ENCODE data around the gene KLF13. TPM values are rescaled to one million over a fixed set of nuclear protein-coding genes. Genes with fewer than 3 reads are reported as not detected.

KLF13 gene
- total RNA-seq, 1 donor from 2014 or later, result 41.8 TPM

DNA sequence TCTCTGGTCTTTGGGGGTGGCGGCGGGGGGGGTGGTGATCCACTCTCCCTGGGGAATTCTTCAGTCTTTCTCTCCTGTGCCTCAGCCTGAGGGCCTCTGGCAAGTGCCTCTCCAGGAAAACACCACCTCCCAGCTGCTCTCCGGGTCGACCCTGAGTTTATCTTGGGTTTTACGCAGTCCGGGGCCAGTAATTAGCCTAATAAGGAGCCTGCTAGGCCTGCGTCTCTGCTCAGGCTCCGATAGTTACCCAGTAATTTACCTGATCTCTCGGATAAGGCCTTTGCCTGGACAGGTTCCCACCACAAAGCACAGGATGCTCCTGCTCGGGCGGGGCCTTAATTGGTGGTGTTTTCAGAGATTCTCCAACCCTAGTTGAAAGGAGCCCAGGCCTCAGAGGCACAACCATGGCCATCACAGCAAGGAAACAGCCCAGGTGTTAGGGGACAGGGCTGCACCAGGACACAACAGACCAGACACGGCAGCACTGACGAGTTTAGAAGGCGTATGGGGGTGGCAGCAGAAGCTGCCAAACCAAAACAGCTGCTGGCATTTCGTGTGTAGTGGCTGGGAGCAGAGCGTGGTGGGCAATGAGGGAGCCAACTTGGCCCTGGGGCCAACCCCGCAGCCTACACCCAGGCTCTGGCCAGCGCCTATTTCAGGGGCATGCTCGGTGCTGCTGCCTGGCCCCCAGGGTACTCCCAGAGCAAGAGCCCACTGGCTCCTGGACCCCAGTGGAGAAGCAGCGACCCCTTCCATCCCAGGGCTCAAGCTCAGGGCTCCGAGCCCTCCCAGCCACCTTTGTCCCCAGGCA lies 71.4 kb downstream of the KLF13 start:
- DNase-seq (ENCODE audit: low spot score), result no peak

DNA sequence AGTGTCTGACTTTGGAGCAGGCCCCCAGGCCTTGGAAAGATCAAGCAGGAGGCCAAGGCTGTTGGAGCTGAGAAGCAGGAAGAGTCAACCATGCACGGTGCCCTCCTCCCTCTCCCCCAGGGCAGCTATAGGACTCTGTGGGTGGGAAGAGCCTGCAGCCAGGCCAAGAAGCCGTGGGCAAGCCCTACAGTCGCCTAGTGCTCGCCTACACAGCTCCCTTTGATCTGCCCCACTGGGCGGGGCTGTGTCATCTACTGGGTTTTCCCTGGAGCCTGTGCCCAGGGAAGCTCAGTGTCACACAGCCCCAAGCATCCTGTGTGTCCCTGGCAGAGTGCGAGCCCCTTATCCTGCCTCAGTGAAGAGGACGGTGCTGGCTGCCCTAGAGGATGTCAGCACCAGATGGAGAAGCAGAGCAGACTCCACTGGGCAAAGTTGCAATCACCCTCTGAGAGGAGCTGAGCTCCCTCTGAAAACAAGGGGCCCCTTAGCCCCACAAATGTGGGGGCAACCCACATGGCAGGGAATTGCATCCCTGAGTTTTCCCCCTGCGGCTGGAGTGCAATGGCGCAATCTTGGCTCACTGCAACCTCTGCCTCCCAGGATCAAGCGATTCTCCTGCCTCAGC lies 72.2 kb downstream of the KLF13 start:
- no peak for DNase-seq (ENCODE audit: low spot score)

DNA sequence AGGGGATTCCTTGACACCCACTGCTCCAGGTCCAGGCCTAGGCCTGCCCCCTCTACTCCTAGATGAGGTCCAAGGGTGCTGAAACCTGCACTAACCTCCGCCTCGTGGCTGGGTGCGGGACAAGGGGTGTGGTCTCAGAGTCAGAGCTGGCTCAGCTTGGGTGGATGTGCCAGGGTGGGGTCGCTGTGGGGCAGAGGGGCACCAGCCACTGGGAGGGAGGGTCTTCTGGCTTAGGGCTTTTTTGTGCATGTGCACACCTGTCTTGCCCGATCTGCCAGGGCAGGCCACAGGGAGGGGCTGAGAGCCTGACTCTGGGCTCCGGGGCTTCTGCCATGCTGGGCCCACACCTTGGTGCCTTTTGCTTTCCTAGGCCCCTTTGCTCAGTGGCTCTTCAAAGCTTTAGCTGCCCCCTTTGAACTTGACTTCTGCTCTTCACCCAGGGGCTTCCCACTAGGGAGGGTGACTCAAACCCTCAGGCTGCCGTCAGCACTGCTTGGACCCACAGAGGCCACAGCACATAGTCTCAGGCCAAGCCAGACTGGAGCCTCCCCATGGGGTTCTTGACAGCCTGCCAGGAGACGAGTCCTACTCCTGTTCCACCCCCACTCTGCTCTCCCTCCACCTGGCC lies 73.0 kb downstream of the KLF13 start:
- DNase-seq (ENCODE audit: low spot score), result no peak

DNA sequence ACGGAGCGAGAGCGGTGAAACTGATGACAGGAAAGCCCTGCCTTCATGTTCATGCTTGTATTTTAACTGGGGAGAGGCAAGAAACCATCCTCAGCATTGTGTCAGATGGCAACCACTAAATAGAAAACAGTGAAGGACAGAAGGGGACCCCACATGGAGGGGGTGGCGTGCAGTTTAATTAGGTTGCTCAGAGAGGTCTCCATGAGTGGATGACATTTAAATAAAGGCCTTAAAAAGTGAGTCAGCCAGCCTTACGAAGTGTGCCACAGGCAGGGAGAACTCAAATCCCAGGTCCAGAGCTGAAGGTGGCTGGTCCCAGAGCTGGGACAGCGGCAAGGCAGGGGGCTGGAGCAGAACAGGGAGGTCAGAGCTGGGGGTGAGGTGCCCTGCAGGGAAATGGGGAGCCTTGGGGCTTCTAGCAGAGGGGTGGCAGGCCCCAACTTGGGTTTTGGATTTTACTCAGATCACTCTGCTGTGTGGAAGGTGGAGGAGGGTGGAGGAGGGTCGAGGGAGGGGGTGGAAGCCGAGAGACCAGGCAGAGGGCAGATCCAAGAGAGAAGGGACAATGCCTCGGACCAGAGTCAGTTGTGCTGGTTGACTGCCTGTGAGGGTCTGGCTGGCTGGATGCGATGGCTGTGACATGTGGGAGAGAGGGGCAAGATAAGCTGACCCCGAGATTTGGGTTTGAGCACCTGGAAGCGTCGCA lies 73.7 kb downstream of the KLF13 start:
- no peak for DNase-seq (ENCODE audit: low spot score)

DNA sequence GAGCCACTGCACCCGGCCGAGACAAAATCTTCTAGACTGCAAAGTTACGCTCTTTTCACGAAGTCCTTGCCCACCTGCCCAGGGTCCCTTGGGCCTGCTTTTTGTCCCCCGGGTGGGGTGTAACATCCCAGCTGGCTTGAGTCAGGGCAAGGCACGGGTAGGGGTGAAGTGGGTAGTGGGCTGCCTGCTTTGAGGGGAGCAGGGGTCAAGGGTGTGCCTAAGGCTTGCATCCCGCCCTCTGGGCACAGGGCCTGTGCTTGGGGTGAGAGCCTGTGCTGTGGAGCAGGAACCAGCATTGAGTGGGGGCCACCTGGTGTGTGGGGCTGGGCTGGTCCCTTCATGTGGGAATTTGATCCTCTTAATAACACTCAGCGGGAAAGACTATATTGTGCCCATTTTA lies 74.6 kb downstream of the KLF13 start:
- no peak for DNase-seq (ENCODE audit: low spot score)

DNA sequence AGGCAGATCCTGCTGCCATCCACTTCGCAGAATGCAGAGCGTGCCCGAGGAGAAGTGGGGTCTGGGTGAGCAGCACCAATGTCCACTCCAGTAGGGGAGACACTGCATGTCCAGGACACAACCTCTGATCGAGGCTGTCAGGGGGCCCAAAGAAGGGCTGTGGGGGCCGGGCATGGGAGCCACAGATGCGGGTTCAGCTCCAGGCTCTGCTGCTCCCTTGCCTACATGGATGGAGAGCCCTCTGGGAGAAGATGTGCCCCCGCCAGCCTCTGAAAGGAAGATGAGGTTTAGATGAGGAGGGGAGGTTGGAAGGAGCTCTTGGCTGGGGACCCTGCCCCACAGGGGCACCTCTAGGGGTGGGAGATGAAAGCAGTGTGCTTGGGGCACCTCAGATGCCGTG lies 75.4 kb downstream of the KLF13 start:
- no peak for DNase-seq (ENCODE audit: low spot score)

DNA sequence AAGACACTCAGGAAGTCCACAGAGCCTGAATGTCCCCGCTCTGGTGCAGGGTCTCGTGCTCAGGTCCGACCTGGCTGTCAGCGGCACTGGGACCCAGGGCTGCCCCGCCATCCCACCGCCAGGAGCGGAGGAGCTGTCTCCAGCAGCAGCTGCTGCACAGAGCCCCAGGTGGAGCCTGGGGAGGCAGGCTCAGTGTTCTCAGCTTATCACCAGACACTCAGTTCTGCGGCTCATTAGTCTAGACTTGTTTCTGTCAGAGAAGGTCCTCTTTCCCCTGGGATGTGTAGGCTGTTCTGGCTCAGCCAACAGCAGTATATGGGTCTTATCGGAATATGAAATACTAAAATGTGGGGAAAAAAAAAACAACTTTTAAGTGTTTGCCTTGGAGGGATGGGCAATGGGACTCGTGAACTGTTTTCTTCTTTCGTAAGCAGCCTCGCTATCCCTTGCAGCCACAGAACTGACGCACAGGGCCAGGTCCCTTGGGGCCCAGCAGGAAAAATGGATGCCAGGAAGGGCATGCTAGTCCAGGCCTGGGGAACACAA lies 75.9 kb downstream of the KLF13 start:
- DNase-seq (ENCODE audit: low spot score), result no peak

DNA sequence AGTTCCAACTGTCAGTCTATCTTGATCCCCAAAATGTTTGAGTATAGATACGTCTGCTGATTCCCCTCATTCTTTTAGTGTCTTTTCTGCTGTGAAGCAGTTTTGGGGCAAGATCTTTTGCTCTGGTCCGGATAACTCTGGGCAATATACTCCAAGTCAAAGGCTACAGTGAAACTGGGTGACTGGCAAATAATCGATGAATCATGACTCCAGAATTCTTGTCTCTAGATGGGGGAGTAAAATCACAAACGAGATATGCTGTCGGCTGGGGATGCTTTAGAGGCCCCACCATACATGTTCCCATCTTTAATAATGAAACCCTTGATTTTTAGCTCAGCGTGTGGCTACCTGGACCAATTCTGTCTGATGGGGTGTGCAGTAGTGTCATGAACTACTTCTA lies 76.5 kb downstream of the KLF13 start:
- no peak for DNase-seq (ENCODE audit: low spot score)

DNA sequence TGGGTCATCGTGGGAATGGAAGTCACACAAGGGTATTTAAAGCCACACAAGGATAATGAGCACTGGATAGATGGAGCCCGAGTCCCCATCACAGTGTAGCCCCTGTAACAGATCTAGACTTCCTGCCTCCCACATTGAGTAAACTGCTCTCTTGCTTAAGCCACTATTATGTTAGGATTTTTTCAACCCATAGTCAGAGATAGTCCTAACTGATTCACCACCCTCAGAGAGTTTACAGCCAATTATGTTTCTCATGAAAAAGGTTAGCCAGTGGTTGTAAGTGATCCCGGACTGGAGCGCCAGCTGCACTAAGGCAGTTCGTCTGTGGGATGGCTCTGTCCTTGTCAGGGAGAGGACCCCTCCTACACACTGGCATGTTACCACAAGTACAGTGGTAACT lies 77.0 kb downstream of the KLF13 start:
- DNase-seq (ENCODE audit: low spot score), result no peak

DNA sequence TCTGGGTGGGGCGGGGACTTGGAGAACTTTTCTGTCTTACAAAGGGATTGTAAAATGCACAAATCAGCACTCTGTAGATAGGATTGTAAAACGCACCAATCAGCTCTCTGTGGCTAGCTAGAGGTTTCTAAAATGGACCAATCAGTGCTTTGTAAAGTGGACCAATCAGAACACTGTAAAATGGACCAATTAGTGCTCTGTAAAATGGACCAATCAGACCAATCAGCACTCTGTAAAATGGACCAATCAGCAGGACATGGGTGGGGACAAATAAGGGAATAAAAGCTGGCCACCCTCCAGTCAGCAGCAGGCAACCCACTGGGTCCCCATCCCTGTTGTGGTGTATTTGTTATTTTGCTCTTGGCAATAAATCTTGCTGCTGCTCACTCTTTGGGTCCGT lies 77.7 kb downstream of the KLF13 start:
- DNase-seq (ENCODE audit: low spot score), result no peak

DNA sequence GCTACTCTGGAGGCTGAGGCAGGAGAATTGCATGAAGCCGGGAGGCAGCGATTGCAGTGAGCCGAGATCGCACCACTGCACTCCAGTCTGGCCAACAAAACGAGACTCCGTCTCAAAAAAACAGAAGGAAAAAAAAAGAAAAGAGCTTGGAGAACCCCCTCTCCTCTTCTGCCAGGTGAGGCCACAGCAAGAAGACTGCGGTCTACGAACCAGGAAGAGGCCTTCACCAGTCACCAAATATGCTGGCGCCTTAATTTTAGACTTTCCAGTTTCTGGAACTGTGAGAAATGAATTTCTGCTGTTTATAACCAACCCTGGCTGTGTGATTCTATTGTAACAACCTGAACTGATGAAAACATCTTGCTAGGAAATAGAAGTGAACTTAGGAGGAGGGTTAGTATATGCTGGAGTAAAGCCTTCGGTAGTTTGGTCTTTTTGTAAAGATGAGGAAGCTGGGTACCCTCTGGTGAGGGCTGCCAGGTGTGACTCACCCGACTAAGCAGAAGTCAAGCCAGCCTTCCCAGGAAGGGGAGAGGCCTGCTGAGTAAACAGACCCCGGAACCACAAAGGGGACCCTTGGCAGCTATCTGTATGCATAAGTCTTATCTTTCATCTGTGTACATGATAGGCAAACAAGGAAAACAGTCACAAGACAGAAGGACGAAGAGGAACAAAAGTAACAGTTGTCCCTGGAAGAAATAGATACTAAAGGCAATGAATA lies 78.7 kb downstream of the KLF13 start:
- no peak for DNase-seq (ENCODE audit: low spot score)

DNA sequence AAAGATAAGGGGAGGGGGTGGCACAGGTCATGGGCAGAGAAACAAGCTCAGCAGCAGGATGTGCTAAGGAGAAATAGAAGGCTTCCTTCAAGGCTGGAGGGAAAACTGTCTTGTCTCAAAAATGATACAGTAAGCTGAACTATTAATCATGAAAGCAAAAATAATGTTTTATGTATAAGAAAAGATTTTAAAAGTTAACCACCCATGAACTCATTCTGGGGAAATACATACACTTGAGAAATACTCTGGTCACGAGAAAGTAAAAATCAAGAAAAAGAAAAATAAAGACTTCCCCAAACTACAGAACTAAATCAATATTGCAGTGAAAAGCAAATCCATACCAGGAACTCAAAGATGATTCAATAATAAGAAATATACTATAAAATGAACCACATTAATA lies 80.7 kb downstream of the KLF13 start:
- no peak for DNase-seq (ENCODE audit: low spot score)

DNA sequence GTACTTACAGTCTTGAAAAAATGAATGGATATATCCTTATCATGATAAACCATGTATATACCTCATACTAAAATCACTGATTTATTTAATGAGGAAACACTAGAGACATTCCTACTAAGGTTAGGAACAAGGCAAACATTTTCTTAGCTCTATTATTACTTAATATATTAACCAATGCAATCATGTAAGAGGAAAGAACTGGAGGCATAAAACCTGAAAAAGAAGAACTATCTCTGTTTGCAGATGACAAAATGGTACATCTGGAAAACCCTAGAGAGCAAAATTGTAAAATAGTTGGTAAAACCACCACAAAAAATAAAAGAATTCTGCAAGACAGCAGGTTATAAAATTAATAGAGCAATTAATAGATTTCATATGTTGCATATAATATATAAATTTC lies 81.2 kb downstream of the KLF13 start:
- DNase-seq (ENCODE audit: low spot score), result no peak

DNA sequence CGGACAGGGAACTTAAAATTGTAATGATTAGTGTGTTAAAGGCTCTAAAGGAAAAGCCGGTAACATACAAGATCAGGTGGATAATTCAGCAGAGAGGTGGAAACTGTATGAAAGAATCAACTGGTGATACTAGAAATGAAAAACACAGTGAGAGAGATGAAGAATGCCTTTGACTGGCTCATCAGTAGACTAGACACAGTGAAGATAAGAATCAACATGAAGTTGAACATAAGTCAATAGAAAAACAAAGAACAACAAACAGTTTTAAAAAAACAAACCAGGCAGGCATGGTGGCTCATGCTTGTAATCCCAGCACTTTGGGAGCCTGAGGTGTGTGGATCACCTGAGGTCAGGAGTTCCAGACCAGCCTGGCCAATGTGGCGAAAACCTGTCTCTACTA lies 82.1 kb downstream of the KLF13 start:
- no peak for DNase-seq (ENCODE audit: low spot score)

DNA sequence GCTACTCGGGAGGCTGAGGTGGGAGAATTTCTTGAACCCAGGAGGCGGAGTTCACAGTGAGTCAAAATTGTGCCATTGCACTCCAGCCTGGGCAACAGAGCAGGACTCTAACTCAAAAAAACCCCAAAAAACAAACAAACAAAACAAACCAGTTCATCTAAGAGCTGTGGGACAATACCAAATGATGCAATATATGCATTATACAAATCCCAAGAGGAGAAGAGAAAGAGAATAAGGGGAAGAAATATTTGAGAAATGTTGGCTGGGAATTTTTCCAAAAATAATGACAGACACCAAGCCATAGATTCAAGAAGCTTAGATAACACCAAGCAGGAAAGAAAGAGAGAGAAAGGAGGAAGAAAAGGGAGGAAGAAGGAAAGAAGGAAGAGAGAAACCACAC lies 82.5 kb downstream of the KLF13 start:
- DNase-seq (ENCODE audit: low spot score), result no peak

DNA sequence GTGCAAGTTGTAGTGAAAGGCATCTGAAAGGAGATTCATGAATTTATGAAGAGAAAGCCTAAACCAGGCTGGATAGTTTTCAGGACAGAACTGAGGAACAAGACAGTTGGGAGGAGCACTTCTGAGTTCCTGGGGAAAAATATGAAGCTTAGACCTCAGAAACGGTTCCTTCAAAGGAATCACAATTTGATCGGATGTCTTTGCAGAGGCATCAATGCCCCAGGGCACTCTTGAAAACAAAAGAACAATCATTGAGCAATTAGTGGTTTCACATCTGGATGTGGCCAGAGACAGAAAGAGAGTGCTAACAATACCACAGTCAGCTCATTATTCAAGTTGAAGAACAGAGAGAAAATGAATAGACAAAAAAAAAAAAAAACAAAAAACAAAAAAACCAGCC lies 86.2 kb downstream of the KLF13 start:
- no peak for DNase-seq (ENCODE audit: low spot score)

DNA sequence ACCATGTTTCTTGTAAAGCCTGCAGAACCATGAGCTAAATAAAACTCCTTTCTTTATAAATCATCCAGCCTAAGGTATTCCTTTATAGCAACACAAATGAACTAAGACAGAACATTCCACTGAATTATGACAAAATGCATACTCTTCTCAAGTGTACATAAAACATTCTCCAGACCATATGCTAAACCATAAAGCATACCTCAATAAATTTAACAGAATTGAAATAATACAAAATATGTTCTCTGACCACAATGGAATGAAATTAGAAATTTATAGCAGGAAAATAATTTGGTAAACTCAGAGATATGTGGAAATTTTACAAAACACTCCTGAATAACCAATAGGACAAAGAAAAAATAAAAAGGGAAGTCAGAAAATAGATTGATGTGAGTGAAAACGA lies 88.6 kb downstream of the KLF13 start:
- no peak for DNase-seq (ENCODE audit: low spot score)

DNA sequence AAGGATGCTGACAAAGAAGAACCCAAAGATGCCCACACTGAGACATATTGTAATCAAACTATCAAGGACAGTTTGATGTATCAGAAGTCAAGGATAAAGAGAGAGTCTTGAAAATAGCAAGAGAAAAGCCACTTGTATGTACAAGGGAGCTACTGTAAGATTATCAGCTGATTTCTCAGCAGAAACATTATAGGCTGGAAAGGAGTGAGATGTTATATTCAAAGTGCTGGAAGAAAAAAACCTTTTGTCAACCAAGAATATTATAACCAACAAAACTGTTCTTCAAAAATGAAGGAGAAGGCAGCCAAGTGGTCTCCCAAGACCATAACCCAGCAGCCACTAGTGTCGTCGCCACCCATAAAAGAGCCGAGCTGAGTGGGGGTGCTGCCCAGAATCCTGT lies 93.2 kb downstream of the KLF13 start:
- no peak for DNase-seq (ENCODE audit: low spot score)

DNA sequence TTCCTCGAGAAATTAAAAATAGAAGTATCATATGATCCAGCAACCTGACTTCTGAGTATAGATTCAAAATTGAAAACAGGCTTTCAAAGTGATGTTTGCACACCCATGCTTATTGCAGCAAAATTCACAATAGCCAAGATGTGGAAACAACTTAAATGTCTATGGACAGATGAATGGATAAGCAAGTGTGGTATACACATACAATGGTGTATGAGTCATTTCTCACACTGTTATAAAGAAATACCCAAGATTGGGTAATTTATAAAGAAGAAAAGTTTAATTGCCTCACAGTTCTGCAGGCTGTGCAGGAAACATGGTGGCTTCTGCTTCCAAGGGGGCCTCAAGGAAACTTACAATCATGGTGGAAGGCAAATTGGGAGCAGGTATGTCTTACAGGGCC lies 100.8 kb downstream of the KLF13 start:
- no peak for DNase-seq (ENCODE audit: low spot score)
